ENCODE measurements around the gene MPL. TPM values are rescaled to one million over a fixed set of nuclear protein-coding genes. Genes with fewer than 3 reads are reported as not detected.

MPL gene
- polyA plus RNA-seq, 1 of the 3 experiments (the other 2 are of a cell fraction), result not detected

DNA sequence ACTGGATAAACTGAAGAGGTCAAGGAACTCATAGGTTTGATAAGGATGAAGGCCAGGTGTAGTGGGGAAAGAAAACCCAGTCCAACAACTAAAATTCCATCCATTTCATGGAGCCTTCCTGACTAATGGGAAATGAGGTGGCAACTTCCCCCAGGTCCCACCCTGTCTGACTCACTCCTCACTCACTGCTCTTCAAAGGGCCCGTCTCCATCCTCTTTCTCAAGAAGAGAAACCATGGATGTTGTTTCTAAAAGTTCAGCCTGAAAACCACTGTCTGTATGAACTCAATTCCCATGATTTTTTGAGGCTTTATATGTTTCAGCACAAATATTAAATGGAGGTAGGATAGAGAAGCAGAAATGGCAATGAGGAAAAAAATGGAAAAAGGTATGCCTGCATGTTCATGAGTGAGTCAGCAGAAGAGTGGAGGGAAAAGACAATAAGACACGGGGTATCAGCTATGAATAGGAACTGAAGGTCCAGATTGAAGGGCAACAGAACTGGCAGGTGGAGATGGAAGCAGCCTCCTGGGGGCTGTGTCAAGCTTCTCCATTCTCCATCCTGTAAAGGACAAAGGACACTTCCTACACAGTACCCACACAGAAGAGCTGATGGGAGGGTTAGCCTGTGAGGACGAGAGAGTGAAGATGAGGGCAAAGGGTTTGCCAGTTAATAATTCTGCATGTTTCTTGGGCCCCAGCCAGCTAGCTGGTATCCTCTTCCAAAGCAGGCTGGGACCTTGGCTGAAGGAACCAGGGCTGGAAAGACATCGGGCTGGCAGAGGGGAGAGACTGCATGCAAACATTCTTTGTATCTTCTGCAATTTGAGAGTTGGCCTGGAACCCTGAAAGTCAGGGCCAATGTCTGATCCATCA lies 35.7 kb downstream of the MPL start (continued):
- TF ChIP-seq, protein P1, sequence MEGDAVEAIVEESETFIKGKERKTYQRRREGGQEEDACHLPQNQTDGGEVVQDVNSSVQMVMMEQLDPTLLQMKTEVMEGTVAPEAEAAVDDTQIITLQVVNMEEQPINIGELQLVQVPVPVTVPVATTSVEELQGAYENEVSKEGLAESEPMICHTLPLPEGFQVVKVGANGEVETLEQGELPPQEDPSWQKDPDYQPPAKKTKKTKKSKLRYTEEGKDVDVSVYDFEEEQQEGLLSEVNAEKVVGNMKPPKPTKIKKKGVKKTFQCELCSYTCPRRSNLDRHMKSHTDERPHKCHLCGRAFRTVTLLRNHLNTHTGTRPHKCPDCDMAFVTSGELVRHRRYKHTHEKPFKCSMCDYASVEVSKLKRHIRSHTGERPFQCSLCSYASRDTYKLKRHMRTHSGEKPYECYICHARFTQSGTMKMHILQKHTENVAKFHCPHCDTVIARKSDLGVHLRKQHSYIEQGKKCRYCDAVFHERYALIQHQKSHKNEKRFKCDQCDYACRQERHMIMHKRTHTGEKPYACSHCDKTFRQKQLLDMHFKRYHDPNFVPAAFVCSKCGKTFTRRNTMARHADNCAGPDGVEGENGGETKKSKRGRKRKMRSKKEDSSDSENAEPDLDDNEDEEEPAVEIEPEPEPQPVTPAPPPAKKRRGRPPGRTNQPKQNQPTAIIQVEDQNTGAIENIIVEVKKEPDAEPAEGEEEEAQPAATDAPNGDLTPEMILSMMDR (IDR thresholded peaks at IDR 0.05), result no peak
- TF ChIP-seq, protein P2, sequence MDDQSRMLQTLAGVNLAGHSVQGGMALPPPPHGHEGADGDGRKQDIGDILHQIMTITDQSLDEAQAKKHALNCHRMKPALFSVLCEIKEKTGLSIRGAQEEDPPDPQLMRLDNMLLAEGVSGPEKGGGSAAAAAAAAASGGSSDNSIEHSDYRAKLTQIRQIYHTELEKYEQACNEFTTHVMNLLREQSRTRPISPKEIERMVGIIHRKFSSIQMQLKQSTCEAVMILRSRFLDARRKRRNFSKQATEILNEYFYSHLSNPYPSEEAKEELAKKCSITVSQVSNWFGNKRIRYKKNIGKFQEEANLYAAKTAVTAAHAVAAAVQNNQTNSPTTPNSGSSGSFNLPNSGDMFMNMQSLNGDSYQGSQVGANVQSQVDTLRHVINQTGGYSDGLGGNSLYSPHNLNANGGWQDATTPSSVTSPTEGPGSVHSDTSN (IDR thresholded peaks at IDR 0.05), result no peak
- TF ChIP-seq YY1 (IDR thresholded peaks at IDR 0.05; ENCODE audit: low read depth) (no peak), CHD2 (IDR thresholded peaks at IDR 0.05; ENCODE audit: low read length, partially characterized antibody) (no peak), SIN3A (IDR thresholded peaks at IDR 0.05; ENCODE audit: borderline replicate concordance, low read depth, low read length) (no peak), RFX5 (IDR thresholded peaks at IDR 0.05; ENCODE audit: low read length) (no peak), MXI1 (IDR thresholded peaks at IDR 0.05; ENCODE audit: low read depth, low read length) (no peak), EP300 (IDR thresholded peaks at IDR 0.05; ENCODE audit: borderline replicate concordance in 1 of 2, low read depth in 1 of 2, low read length in 1 of 2) (peak in 1 of 2 experiments; percentile 7; a peak in 1 of 4 replicates), RAD21 (IDR thresholded peaks at IDR 0.05; ENCODE audit: low read length) (no peak), FOXM1 (IDR thresholded peaks at IDR 0.05; ENCODE audit: low read depth) (no peak), MEF2A (IDR thresholded peaks at IDR 0.05; ENCODE audit: borderline replicate concordance, low read depth) (no peak), RXRA (IDR thresholded peaks at IDR 0.05; ENCODE audit: borderline replicate concordance, low read depth) (no peak), SMC3 (IDR thresholded peaks at IDR 0.05; ENCODE audit: low read depth, low read length) (no peak), TCF12 (IDR thresholded peaks at IDR 0.05) (no peak), EZH2phosphoT487 (IDR thresholded peaks at IDR 0.05; ENCODE audit: borderline replicate concordance, low read depth) (no peak), TEAD4 (IDR thresholded peaks at IDR 0.05; ENCODE audit: borderline replicate concordance, insufficient read depth) (no peak)
- TF ChIP-seq, protein P3, sequence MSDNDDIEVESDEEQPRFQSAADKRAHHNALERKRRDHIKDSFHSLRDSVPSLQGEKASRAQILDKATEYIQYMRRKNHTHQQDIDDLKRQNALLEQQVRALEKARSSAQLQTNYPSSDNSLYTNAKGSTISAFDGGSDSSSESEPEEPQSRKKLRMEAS (IDR thresholded peaks at IDR 0.05; ENCODE audit: low read depth), result 0 out of 2 replicates have a peak, but pooled peaks have one; percentile 20
- TF ChIP-seq, protein P4, sequence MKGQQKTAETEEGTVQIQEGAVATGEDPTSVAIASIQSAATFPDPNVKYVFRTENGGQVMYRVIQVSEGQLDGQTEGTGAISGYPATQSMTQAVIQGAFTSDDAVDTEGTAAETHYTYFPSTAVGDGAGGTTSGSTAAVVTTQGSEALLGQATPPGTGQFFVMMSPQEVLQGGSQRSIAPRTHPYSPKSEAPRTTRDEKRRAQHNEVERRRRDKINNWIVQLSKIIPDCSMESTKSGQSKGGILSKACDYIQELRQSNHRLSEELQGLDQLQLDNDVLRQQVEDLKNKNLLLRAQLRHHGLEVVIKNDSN (IDR thresholded peaks at IDR 0.05; ENCODE audit: borderline replicate concordance, low read depth), result no peak
- TF ChIP-seq, protein P5, sequence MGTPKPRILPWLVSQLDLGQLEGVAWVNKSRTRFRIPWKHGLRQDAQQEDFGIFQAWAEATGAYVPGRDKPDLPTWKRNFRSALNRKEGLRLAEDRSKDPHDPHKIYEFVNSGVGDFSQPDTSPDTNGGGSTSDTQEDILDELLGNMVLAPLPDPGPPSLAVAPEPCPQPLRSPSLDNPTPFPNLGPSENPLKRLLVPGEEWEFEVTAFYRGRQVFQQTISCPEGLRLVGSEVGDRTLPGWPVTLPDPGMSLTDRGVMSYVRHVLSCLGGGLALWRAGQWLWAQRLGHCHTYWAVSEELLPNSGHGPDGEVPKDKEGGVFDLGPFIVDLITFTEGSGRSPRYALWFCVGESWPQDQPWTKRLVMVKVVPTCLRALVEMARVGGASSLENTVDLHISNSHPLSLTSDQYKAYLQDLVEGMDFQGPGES (IDR thresholded peaks at IDR 0.05; ENCODE audit: low read depth, low read length), result no peak

Data from SK-N-SH (cell line).